Ishikawa (cell line): ENCODE measurements around the gene TMEM221.
A peak's percentile ranks its signal among the peaks of the same experiment; 100 is the strongest.

Source experiments
- CEBPB ChIP-seq: IDR thresholded peaks from 2 replicates; pipeline ENCODE4 v1.6.1; 2012
- CREB1 ChIP-seq: IDR thresholded peaks from 2 replicates; pipeline ENCODE4 v1.6.1; 2012; ENCODE audit warnings: low read depth
- EGR1 ChIP-seq: IDR thresholded peaks from 2 replicates; pipeline ENCODE4 v1.6.1; 2012
- EP300 ChIP-seq: IDR thresholded peaks from 2 replicates; pipeline ENCODE4 v1.6.1; 2012; ENCODE audit warnings: borderline replicate concordance
- FOXM1 ChIP-seq: IDR thresholded peaks from 2 replicates; pipeline ENCODE4 v1.6.1; 2012; ENCODE audit warnings: low read depth, borderline replicate concordance
- NFIC ChIP-seq: IDR thresholded peaks from 2 replicates; pipeline ENCODE4 v1.6.1; 2012
- RAD21 ChIP-seq: IDR thresholded peaks from 2 replicates; pipeline ENCODE4 v1.6.1; 2012; ENCODE audit warnings: low read depth
- TAF1 ChIP-seq: IDR thresholded peaks from 2 replicates; pipeline ENCODE4 v1.6.1; 2012; ENCODE audit warnings: low read depth, mild to moderate bottlenecking
- TCF12 ChIP-seq: IDR thresholded peaks from 2 replicates; pipeline ENCODE4 v1.6.1; 2012; ENCODE audit warnings: low read depth
- TEAD4 ChIP-seq: IDR thresholded peaks from 2 replicates; pipeline ENCODE4 v1.6.1; 2012
- YY1 ChIP-seq: IDR thresholded peaks from 2 replicates; pipeline ENCODE4 v1.6.1; 2012; ENCODE audit warnings: low read depth
- ZBTB7A ChIP-seq: IDR thresholded peaks from 2 replicates; pipeline ENCODE4 v1.6.1; 2012; ENCODE audit warnings: low read depth
- TF ChIP-seq, protein P1 (sequence below): IDR thresholded peaks from 2 replicates; pipeline ENCODE4 v1.6.1; 2012; ENCODE audit warnings: low read depth, mild to moderate bottlenecking
- TF ChIP-seq, protein P2 (sequence below): IDR thresholded peaks from 2 replicates; pipeline ENCODE4 v1.6.1; 2012
- TF ChIP-seq, protein P3 (sequence below): IDR thresholded peaks from 2 replicates; pipeline ENCODE4 v1.6.1; 2012

Gene TMEM221

DNA sequence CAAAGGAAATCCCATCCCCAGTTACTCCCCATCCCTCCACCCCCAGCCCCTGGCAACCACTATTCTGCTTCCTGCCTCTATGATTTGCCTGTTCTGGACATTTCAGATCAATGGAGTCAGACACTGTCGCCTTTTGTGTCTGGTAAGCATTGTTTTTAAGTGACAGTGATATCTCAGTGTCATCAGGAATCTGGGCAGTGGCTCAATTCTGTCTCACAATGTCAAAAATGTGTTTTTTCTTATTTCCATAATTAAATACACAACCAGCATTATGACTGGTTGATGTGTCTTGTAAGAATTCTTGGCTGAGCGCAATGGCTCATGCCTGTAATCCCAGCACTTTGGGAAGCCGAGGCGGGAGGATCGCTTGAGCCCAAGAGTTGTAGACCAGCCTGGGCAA is 42.8 kb upstream of the TMEM221 start:
- TF ChIP-seq EGR1 (no peak), CEBPB (no peak), TAF1 (no peak), TEAD4 (no peak), ZBTB7A (no peak), YY1 (no peak)
- TF ChIP-seq, protein P1, sequence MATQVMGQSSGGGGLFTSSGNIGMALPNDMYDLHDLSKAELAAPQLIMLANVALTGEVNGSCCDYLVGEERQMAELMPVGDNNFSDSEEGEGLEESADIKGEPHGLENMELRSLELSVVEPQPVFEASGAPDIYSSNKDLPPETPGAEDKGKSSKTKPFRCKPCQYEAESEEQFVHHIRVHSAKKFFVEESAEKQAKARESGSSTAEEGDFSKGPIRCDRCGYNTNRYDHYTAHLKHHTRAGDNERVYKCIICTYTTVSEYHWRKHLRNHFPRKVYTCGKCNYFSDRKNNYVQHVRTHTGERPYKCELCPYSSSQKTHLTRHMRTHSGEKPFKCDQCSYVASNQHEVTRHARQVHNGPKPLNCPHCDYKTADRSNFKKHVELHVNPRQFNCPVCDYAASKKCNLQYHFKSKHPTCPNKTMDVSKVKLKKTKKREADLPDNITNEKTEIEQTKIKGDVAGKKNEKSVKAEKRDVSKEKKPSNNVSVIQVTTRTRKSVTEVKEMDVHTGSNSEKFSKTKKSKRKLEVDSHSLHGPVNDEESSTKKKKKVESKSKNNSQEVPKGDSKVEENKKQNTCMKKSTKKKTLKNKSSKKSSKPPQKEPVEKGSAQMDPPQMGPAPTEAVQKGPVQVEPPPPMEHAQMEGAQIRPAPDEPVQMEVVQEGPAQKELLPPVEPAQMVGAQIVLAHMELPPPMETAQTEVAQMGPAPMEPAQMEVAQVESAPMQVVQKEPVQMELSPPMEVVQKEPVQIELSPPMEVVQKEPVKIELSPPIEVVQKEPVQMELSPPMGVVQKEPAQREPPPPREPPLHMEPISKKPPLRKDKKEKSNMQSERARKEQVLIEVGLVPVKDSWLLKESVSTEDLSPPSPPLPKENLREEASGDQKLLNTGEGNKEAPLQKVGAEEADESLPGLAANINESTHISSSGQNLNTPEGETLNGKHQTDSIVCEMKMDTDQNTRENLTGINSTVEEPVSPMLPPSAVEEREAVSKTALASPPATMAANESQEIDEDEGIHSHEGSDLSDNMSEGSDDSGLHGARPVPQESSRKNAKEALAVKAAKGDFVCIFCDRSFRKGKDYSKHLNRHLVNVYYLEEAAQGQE, result no peak
- TF ChIP-seq, protein P2, sequence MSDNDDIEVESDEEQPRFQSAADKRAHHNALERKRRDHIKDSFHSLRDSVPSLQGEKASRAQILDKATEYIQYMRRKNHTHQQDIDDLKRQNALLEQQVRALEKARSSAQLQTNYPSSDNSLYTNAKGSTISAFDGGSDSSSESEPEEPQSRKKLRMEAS, result no peak
- TF ChIP-seq, protein P3, sequence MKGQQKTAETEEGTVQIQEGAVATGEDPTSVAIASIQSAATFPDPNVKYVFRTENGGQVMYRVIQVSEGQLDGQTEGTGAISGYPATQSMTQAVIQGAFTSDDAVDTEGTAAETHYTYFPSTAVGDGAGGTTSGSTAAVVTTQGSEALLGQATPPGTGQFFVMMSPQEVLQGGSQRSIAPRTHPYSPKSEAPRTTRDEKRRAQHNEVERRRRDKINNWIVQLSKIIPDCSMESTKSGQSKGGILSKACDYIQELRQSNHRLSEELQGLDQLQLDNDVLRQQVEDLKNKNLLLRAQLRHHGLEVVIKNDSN, result no peak

DNA sequence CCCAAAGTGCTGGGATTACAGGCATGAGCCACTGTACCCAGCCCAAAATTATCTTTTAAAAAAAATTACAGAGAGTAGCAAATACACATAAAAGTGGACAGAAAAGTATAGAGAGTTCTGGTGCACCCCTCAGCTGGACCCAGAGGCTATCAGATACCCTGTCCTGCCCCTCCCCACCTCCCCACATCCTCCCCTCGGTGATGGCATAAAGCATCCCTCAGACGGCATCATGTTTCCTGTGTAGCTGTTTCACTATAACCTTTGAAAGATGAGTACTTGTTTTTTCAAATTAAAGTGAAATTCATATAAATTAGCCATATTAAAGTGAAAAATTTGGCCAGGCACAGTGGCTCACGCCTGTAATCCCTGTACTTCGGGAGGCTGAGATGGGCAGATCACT is 41.9 kb upstream of the TMEM221 start:
- TF ChIP-seq ZBTB7A, result no peak
- TF ChIP-seq, protein P2, result no peak
- TF ChIP-seq NFIC, result no peak
- TF ChIP-seq FOXM1, result no peak
- TF ChIP-seq CEBPB, result no peak
- TF ChIP-seq, protein P3, result no peak
- TF ChIP-seq TEAD4, result no peak
- TF ChIP-seq EP300, result no peak
- no peak for TF ChIP-seq TCF12
- TF ChIP-seq EGR1, result no peak
- no peak for TF ChIP-seq CREB1

DNA sequence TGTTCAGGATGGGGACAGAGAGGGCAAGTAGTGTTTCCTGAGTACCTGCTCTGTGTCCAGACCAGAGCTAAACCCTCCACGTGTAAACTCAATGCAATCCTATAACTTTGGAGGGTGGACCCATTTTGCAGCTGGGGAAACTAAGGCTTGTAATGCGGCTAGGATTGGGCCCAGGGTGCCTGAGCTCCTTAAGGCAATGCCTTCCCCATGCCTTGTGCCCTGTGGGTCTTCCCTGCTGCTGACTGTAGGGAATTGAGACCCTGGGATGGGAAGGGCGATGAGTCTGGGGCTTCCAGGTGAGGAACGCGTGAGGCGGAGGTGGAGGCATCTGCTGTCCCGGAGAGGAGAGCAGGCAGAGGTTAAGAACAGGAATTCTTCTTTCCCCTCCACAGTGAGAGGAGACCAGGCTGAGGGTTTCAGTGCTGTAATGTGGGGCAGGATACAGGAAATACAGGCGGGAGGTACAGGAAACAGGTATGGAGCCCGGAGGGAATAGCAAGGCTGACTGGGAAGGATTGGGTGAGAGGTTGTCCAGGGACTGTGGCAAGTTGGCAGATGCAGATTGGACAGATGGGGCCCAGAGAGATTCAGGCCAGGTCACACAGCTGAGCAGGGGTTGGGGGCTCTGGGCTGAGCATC is 41.0 kb upstream of the TMEM221 start:
- TF ChIP-seq, protein P1, result no peak
- TF ChIP-seq TEAD4, result no peak
- TF ChIP-seq CREB1, result no peak
- TF ChIP-seq YY1, result no peak
- no peak for TF ChIP-seq ZBTB7A
- no peak for TF ChIP-seq TAF1
- TF ChIP-seq, protein P3, result no peak
- TF ChIP-seq RAD21, result no peak
- no peak; the same call in 1 of the 2 replicates for TF ChIP-seq TCF12
- no peak for TF ChIP-seq NFIC
- no peak for TF ChIP-seq FOXM1
- no peak for TF ChIP-seq CEBPB
- TF ChIP-seq EGR1, result no peak
- TF ChIP-seq EP300, result no peak
- TF ChIP-seq, protein P2, result no peak

DNA sequence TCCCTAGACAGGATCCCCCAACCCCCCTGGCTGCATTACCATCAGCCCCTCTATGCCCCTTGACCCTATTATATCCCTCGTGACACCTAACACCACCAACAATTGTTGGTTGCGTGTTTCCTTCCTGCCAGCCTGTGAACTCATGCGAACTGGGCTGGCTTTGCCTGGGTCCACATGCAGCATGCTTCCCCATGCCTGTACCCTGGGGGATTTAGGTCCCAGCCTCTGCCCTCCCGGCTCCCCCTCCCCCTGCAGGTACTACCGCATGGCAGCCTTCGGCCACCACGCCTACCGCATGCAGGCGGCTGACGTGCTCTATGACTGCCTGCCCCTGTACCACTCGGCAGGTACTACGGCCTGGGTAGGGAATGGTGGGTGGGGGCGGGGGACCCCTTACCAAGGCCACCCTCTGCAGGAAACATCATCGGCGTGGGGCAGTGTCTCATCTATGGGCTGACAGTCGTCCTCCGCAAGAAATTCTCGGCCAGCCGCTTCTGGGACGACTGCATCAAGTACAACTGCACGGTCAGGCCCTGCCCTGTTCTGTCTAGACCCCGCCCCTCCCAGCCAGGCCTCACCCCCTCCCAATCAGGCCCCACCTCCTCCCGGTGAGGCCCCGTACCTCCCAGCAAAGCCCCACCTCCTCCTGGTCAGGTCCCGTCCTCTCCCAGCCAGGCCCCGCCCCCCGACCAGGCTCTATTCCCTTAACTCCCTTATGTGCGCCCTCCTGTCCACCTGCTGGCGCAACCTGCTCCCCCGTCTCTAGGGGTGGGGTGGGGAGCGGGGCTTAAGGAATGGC is 40.3 kb upstream of the TMEM221 start:
- TF ChIP-seq RAD21, result peak; percentile 33; the same call in 1 of the 2 replicates
- TF ChIP-seq, protein P1, result no peak
- 0 out of 2 replicates have a peak, but pooled peaks have one; percentile 16 for TF ChIP-seq YY1
- no peak for TF ChIP-seq TEAD4
- TF ChIP-seq, protein P2, result peak; percentile 95
